ENCODE results near the gene MRPL52. TPM values are rescaled to one million over a fixed set of nuclear protein-coding genes. Genes with fewer than 3 reads are reported as not detected.
A peak's percentile ranks its signal among the peaks of the same experiment; 100 is the strongest.
"Not testable (repeated sequence)": the region's sequence is repeated elsewhere in the genome, so short reads cannot be mapped to it uniquely, and the experiment has no call there.

Gene MRPL52
- total RNA-seq = 17.1 and 61.1 TPM in 2 replicates

DNA sequence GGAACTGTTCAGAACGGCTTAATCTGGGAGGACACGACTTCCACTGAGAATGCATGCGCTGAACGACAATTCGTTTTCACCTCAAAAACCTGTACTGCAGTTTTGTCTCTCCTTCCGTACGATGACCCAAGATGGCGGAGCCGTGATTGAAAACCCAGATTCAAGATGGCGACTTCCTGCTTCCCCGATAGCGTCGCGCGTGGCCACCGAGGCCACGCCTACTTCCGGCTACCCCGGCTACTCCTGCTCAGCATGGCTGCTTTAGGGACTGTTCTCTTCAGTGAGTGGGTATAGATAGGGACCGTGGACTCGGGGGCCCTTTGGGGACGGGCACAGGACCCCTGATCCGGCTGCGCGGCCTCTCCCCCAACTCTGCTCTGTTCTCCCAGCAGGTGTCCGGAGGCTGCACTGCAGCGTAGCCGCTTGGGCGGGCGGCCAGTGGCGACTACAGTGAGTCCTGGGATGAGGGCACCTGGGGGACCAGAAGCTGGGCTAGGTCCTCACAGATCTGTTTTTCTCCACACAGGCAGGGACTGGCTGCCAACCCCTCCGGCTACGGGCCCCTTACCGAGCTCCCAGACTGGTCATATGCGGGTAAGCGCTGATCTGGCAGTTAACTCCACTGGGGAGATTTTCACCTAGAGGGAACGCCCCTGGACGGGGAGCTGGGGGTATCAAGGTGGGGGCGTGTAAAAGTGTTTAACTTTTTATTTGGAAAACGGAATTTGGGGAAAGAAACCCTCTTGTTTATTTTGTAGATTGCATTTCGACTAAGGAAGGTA lies at the start of gene MRPL52:
MRPL52 (plus strand) TSS at position 227 of the 782 bp plus-strand sequence; CDS start at position 253, 26 bp downstream.
- DNase-seq (ENCODE audit: low read depth) = peak; percentile 84

DNA sequence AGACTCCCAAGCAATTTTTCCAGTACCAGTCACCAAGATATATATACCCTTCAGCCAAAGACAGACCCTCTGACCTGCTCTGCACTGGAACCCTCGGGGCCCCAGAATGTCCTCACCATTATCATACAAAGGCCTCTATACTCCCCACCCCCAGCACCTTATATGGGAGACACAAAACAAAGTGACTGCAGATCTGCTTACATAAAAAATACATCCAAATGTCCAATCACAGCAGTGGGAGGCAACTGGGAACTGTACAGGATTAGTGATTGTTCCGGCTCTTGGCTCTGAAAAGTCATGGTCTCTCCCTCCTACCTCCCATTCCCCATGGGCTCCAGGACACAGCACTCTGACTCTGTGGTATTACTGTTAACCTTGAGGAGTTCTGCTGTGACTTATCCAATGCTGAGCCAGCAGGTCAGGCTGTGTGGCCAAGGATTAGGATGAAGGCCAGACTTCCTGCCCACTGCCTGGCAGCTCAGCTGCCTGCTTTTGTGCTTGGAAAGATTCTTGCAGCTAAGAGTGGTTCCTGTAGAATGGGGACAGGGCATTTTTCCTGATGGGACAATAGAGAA lies 49.5 kb upstream of the MRPL52 start:
- peak; percentile 57 for DNase-seq (ENCODE audit: low read depth)

DNA sequence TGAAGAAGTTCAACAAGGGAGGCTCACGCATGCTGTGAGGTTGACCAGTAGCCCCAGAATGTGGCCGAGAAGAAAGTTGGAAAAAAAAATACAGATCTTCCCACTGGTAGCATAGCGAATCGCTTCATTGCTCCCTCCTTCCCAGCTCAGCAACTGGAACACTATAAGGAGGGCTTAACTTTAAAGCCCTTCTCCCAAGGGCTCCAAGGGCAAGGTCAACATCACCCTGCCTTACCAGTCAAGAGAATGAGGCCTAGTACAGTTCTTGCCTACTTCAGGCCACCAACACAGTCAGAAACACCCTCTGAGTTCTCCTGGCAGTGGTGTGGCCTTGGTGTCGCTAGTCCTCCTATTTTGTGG lies 48.8 kb upstream of the MRPL52 start:
- DNase-seq (ENCODE audit: low read depth) = no peak

DNA sequence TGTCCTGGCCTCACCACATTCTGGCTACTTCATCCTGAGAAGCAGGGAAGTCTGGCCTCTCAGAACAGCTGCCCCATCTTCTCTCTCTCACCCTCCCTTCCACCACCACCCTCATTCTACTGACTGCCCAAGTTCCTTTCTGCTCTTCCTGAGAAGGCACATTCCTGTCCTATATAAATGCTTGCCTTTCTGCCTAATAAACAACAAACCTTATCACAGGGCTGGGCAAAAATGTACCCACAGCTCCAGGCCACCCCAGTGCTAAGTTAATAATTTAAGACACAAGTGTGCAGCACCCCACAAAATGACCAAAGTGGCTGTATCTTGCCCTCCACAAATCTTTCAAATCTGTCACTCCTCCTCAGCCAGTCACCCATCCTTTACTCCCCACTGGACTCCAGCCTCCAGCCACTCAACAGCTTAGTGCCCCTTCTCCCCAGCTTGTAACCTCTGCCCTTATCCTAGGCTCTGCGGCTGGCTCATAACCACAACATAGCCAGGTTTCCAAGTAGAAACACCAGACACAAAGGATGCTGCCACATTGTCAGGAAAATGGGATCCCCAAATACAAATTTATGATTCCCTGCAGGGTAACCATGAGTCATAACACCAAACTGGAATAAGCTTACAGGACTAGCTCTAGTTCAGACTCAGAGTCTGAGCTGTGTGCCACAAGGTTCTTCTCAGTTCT lies 48.2 kb upstream of the MRPL52 start:
- DNase-seq (ENCODE audit: low read depth) = peak; percentile 82

DNA sequence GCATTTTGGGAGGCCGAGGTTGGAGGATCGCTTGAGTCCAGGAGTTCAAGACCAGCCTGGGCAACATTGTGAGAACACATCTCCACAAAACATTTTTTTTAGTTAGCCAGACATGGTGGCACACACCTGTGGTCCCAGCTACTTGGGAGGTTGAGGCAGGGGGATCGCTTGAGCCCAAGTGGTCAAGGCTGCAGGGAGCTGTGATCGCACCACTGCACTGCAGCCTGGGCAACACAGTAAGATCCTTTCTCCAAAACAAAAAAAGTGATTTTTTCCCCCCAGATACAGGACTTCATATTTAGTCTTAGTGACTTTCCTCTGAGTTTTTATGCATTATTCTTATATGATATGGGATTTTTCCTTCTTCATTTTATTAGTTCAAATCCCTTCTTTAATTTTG lies 43.0 kb upstream of the MRPL52 start:
- DNase-seq (ENCODE audit: low read depth) = no peak

DNA sequence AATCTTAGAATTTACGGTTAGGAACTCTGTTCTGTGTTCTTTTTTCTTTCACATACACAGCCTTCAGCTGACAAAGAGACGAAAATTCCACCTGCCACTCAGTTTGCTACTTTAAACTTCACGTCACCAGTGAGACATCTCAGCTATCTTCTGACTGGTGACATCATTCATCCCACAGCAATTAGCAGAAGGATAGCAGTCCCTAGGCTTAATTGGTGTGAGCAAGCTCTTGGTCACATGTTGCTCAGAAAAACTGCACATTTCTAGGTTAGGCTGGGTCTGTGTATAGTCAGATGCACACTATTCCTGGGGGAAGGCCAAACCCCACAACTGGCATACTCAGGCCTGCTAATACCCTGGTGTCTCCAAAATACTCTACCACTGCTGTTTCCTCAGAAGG lies 38.4 kb upstream of the MRPL52 start:
- peak; percentile 84 for DNase-seq (ENCODE audit: low read depth)

DNA sequence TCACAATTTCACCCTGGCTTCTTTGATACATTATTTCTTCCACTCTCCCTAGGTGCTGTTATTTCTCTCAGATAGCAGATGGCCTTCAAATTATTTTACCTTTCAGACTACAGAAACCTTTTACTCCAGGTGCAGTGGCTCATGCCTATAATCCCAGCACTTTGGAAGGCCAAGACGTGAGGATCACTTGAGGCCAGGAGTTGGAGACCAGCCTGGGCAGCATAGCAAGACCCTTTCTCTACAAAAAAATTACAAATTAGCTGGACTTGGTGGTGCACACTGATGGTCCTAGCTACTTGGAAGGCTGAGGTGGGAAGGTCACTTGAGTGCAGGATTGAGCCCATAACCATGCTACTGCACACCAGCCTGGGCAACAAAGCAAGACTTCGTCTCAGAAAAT lies 37.5 kb upstream of the MRPL52 start:
- no peak for DNase-seq (ENCODE audit: low read depth)

DNA sequence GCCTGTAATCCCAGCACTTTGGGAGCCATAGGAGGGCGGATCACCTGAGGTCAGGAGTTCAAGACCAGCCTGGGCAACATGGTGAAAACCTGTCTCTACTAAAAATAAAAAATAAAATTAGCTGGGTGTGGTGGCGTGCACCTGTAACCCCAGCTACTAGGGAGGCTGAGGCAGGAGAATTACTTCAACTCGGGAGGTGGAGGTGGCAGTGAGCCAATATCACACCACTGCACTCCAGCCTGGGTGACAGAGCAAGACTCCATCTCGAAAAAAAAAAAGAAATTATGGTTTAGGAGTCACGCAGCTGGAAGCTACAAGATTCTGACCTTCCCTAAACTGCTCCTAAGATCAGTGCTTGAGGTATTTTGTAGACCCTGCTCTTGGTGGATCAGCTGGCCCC lies 36.1 kb upstream of the MRPL52 start:
- DNase-seq (ENCODE audit: low read depth) = not testable (repeated sequence)

DNA sequence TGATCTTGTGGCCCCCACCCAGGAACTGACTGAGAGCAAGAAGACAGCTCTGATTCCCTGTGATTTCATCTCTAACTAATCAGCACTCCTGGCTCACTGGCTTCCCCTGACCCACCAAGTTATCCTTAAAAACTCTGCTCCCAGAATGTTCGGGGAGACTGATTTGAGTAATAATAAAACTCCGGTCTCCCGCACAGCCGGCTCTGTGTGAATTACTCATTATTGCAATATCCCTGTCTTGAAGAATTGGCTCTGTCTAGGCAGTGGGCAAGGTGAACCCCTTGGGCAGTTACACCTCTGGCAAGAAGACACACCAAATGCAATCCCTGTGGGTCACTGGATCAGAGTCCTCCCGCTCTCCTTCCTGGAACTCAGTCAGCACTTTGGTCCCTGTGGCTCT lies 35.7 kb upstream of the MRPL52 start:
- DNase-seq (ENCODE audit: low read depth) = peak; percentile 70

DNA sequence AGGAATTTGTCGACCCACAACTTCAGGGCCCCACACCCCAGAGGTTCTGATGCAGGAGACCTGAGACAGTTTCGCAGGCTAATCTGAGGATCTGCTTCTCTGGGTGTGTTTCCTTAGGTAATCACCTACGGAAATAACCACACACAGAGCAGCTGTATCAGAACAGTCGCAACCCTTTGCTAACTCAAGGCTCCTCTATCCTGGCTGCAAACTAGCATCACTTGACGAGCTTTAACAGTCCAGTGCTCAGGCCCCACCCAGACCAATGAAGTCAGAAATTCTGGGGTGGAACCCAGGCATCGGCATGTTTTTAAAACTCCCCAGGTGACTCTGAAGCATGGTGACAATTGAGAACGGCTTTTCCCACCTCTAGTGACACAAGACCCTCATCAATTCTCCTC lies 35.1 kb upstream of the MRPL52 start:
- peak; percentile 66 for DNase-seq (ENCODE audit: low read depth)

DNA sequence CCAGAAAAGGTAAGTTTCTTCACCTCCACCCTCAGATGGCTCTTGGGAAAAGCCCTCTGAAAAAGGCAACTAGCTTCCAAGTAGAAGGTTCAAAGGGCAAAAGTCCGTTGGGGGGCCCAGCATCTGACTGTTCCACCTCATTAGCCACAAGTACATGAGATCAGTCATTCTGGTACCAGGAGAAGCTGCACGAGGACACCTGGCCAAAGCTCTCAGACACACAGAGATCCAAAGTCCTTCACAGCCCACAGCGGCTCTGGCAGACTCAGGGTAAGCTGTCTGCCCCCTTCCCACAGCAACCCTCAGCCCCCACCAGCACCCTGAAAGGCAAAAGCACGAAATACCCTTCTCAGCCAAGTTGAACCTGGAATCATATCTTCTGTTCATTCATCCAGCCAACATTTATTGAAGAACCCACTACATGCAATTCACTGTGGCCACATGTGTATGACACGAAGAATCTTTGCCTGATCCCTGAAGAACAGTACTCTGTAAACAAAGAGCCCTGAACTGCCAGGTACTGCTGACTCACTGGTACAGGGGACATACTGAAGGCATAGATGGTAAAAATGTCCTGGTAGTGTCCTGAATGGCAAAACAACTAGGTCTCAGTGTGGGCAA lies 33.5 kb upstream of the MRPL52 start:
- DNase-seq (ENCODE audit: low read depth) = peak; percentile 66

DNA sequence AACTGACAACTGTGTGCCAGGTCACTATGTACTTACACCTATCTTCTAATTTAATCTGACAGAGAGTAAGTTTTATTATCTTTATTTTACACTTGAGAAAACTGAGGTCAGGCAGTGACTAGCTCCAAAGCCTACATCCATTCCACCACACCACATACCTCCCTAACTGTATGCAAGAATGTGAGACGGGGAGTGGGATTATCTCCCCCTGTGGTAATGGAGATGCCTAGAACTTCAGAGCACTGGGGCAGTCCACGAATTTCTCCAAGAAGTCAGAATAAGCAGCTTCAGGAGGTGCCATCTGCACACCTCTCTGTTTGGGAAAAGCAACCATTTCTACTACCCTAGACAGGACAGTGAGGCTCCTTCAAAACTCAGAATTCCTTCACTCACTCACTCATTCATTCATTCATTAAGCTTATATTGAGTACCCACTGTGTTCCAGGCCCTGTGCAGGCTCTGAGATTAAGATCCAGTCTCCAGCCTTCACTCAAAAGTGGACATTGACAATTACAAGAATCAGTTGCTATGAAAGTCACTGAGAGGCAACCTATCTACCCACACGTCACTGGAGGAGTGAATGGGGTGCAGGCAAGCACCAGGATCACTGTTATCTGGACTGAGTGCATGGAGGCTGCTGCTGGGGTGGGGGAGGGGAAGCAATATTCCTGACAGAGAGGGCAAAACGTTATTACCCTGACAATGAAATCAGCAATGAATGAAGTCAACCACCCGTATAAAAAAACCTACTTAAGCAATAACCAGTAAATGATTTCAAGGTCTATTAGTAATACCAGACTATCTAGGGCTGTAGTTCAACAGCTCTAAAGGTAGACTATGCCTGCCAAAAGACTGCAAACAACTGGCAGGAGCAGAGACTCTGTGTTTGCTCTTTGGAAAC lies 32.4 kb upstream of the MRPL52 start:
- peak; percentile 95 for DNase-seq (ENCODE audit: low read depth)

DNA sequence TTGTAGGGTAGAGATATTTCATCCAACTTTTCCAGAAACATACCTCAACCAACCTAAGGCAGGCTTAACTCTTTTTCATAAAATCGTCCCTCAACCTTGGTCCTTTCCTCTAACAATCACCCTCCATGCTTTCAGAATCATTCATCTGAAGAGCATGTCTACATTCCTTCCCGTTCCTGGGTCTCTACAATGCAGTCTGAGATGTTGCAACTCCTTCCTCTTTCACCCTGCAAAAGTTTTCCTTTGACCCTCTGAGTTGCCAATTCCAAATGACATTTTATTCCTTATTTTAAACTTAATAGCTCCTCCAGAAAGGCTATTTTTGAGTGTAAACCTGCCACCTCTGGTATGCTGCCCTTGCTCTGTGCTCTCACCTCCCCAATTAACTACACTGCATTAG lies 31.2 kb upstream of the MRPL52 start:
- peak; percentile 78 for DNase-seq (ENCODE audit: low read depth)

DNA sequence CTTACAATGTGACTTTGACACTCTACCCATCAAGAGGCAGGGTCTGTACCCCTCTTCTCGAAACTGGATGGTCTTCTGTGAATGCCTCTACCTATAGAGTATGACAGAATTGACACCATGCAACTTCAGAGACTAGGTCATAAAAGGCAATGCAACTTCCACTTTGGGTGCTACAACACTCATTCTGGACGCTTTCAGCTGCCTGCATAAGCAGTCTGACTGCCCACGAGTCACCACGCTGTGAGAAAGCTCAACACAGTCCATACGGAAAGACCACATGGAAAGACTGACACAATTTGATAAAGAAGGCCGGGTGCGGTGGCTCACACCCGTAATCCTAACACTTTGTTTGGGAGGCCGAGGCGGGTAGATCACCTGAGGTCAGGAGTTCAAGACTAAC lies 29.3 kb upstream of the MRPL52 start:
- no peak for DNase-seq (ENCODE audit: low read depth)

DNA sequence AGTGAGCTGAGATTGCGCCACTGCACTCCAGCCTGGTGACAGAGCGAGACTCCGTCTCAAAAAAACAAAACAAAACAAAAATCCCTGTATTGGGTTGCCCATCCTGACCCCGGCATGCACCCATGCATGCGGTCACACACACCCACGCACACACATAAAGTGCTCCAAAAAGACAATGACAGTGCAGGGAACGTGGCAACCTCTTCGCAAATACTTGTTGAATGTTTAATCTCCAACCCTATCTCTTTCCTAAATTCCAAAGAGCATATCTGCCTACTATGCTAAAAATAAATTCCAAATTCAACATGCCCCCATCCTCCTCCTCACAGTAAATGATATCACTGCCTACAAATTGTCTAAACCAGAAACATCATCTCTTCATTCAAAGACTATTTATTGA lies 28.0 kb upstream of the MRPL52 start:
- DNase-seq (ENCODE audit: low read depth) = no peak

DNA sequence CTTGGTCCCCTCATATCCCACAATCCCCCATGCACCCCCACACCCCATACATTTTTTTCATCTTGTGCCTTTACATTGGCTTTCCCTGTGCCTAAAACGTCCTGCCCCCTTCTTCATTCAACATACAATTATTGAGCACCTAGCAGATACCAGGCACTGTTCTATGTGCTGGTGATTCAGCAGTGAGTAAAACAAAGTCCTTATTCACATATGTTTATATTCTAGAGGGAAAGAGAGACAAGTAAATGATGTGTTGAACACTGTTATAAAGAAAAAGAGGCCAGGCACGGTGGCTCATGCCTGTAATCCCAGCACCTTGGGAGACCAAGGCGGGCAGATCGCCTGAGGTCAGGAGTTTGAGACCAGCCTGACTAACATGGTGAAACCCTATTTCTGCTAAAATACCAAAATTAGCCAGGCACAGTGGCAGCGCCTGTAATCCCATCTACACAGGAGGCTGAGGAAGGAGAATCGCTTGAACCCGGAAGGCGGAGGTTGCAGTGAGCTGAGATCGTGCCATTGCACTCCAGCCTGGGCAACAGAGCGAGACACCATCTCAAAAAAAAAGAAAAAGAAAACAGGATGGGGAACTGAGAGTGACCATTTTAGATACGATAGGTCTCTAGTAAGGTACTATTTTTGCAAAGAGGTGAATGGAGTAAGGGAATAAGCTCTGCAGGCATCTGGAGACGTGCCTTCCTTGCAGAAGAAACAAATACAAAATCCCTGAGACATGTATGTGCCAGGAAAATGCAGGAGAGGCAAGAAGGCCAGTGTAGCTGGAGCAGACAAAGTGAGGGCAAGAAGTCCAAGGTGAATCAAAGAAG lies 26.6 kb upstream of the MRPL52 start:
- no peak for DNase-seq (ENCODE audit: low read depth)

DNA sequence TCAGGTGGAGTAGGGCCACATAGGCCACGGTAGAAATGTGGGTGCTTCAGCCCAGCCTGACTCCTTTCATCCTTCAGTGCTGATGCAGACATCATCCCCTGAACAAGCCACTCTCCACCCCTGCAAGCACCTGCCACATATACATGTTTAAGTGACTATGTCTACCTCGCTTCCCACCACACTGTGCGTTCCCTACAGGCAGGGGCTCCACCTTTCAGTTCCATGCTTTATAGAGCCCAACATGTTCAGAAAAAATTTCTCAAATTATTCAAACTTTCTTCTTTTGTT lies 26.1 kb upstream of the MRPL52 start:
- DNase-seq (ENCODE audit: low read depth) = no peak

DNA sequence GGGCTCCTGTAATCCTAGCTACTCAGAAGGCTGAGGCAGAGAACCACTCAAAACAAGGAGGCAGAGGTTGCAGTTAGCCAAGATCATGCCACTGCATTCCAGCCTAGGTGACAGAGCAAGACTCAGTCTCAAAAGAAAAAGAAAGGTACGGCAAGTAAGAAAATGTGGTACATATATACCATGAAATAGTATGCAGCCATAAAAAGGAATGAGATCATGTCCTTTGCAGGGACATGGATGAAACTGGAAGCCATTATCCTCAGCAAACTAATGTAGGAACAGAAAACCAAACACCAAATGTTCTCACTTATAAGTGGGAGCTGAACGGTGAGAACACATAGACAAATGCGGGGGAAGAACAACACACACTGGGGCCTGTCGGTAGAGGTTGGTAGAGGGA lies 24.5 kb upstream of the MRPL52 start:
- not testable (repeated sequence) for DNase-seq (ENCODE audit: low read depth)

DNA sequence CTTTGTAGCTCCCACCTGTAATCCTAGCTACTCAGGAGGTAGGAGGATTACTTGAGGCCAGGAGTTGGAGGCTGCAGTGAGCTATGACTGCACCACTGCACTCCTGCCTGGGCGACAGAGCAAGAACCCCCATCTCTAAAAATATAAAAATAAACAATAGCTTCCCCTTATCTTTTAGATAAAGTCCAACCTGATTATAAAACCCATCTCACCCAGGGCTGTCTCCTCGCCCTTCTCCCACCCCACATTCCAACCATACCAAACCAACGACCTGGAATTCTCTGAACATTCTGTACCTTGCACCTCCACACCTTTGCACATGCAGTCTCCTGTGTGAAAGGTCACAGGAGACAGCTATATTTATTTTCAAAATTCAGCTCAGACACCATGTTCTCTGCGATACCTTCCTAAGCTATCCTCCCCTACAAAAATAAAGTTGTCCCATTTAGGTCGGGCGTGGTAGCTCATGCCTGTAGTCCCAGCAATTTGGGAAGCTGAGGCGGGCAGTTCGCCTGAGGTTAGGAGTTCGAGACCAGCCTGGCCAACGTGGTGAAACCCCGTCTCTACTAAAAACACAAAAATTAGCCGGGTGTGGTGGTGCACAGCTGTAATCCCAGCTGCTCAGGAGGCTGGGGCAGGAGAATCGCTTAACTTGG lies 22.1 kb upstream of the MRPL52 start:
- no peak for DNase-seq (ENCODE audit: low read depth)
